Prostate gland (tissue), 2 donors: ENCODE data around the gene AGFG1. TPM values are rescaled to one million over a fixed set of nuclear protein-coding genes. Genes with fewer than 3 reads are reported as not detected.

ENCODE experiments used
- DNase-seq: peaks from one replicate; pipeline ENCODE4 v3.0.0-alpha.2; 2019; ENCODE audit warnings: low spot score
- H3K27ac ChIP-seq, 2 donors: fragments of 200-600 bp; sonication (generic); 2 replicates each; pipeline ENCODE4 v1.5.1; 2017 to 2019
- H3K27me3 ChIP-seq: fragments of 200-600 bp; sonication (generic); replicated peaks from 2 replicates; pipeline ENCODE4 v1.5.1; 2019; ENCODE audit not compliant: insufficient read depth
- H3K36me3 ChIP-seq, 2 donors: fragments of 200-600 bp; sonication (generic); 1 replicate in 1 of 2; 2 replicates in 1 of 2; pipeline versions ENCODE4 v1.5.1 to v1.8.1; 2017 to 2019
- H3K4me1 ChIP-seq: fragments of 200-600 bp; sonication (generic); replicated peaks from 2 replicates; pipeline ENCODE4 v1.5.1; 2019
- H3K4me3 ChIP-seq, 2 donors: fragments of 200-600 bp; sonication (generic); 2 replicates each; pipeline ENCODE4 v1.5.1; 2017 to 2019
- H3K9me3 ChIP-seq: fragments of 200-600 bp; sonication (generic); 2 replicates; pipeline ENCODE4 v1.5.1; 2017
- CTCF ChIP-seq, 4 experiments: fragments of 200-600 bp in 2 of 4; fragments of 450-650 bp in 2 of 4; sonication (generic) in 2 of 4; IDR thresholded peaks; 1 replicate in 3 of 4; 2 replicates in 1 of 4; pipeline ENCODE4 v1.5.1; 2016 to 2019; ENCODE audit warnings: antibody characterized with exemption in 4 of 4, mild to moderate bottlenecking in 2 of 4, moderate library complexity in 2 of 4
- POLR2A ChIP-seq: fragments of 450-650 bp; IDR thresholded peaks from one replicate; pipeline ENCODE4 v1.6.1; 2016; ENCODE audit warnings: antibody characterized with exemption, mild to moderate bottlenecking
- POLR2AphosphoS5 ChIP-seq: sonication (generic); formaldehyde crosslinking; IDR thresholded peaks from one replicate; pipeline ENCODE4 v1.6.1; 2017; ENCODE audit warnings: antibody characterized with exemption
- WGBS: methylation state at CpG from one replicate; pipeline ENCODE4 v1.1.5; 2018; 5-methylcytosine and 5-hydroxymethylcytosine counted together
- intact Hi-C: fragments of 100-400 bp; cut with DNase I; formaldehyde crosslinking; loops from one replicate; pipeline ENCODE4 v1.14.2; 2022
- total RNA-seq, 2 donors: library from RNA; depleted of rRNA; stranded (reverse); fragments of >200 nt; gene quantifications; one replicate each; pipeline ENCODE4 v1.1.0, GENCODE V29; 2016

The AGFG1 gene
- 10 to 100 TPM; 40.3 to 73.7 TPM for total RNA-seq

GRCh38 chr2:227471924-227472264 lies at the start of gene AGFG1:
AGFG1 (plus strand) TSS chr2:227472156; CDS start chr2:227472422, 266 bp downstream.
- intact Hi-C loops, result loop anchor here (5.0 kb wide), 1 partner anchor 295 kb away; no protein-coding TSS in a partner anchor

DNA sequence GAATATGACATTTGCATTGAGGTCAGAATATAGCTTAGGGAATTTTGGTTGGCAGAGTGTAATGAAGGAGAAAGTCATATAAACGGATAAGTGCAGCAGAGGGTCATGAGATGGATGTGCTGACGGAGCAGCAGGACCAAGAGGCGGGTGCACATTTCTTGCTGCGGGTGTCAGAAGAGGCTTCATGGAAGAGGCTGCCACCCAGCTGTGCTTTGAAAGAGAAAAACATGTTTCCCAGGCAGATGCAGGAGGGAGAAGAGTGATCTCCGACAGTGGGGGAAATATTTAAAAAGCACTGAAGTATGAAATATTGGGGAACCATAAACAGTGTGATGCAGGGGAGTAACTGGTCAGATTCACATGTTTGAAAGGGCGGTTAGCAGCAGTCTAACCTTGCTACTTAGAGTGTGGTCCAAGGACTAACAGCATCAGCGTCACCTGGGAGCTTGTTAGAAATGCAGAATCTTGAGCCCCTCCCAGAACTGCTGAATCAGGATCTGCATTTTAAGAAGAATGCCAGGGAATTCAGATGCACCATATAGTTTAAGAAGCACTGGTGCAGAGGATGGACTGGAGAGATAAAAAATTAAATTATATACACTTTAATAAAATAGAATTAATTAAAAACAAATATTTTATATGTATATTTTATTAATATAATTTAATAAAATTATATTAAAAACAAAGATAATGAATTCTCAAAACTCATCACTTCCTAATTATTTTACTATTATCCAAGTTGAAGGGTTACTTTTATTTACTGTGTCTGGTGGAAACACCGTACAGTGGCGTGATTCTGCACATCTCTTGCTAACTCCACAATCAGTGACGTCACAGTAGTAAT lies 48.1 kb upstream of the AGFG1 start:
- no peak for DNase-seq
- no peaks in the 10 kb centered on the region for H3K4me1 ChIP-seq
- intact Hi-C loops, result no loop called here
- no peaks in the 10 kb centered on the region for H3K9me3 ChIP-seq
- TF ChIP-seq POLR2A (no peak), POLR2AphosphoS5 (no peak), CTCF (IDR thresholded peaks at IDR 0.05) (no peak)
- H3K4me3 ChIP-seq, result no peak overlapping the region
- WGBS, result 66% methylated on average over 10 of the region's 10 CpGs
- no peaks in the 10 kb centered on the region for H3K27me3 ChIP-seq
- H3K36me3 ChIP-seq, result no peaks in the 10 kb centered on the region
- H3K27ac ChIP-seq, result no peak overlapping the region

More at GRCh38 chr2:227471924-227472264, at the start of gene AGFG1:
- WGBS, result 1% methylated on average over 18 of the region's 28 CpGs
- H3K4me3 ChIP-seq, result peak within 1 kb of the TSS; percentile 92 to 93
- DNase-seq, result peak; percentile 78
- H3K27ac ChIP-seq, result peak within 1 kb of the TSS; percentile 74 to 81
- no peaks in the 10 kb centered on the region for H3K9me3 ChIP-seq
- no peaks in the 10 kb centered on the region for H3K27me3 ChIP-seq
- H3K36me3 ChIP-seq, result no peaks in the 10 kb centered on the region
- H3K4me1 ChIP-seq, result peaks cover 13% of the 10 kb centered on the region
- TF ChIP-seq POLR2AphosphoS5, result peak; percentile 72
- peak; percentile 94 to 97 (median 96) for TF ChIP-seq CTCF (IDR thresholded peaks at IDR 0.05)
- TF ChIP-seq POLR2A, result peak; percentile 67

- Histone ChIP-seq H3K4me1 (no peaks in the 10 kb centered on the region), H3K4me3 (no peak overlapping the region), H3K27me3 (no peaks in the 10 kb centered on the region), H3K27ac (no peak overlapping the region), H3K36me3 (no peaks in the 10 kb centered on the region), H3K9me3 (no peaks in the 10 kb centered on the region)
- WGBS, result 75% methylated on average over 8 of the region's 8 CpGs
- TF ChIP-seq POLR2A, result no peak
- no peak for TF ChIP-seq CTCF (IDR thresholded peaks at IDR 0.05)
- no peak for TF ChIP-seq POLR2AphosphoS5
- no peak for DNase-seq
- intact Hi-C loops, result no loop called here
Observed at GRCh38 chr2:227428731-227429285, 43.1 kb upstream of the AGFG1 start.

- intact Hi-C loops, result no loop called here
- H3K36me3 ChIP-seq, result no peaks in the 10 kb centered on the region
- no peaks in the 10 kb centered on the region for H3K9me3 ChIP-seq
- 83% methylated on average over 3 of the region's 3 CpGs for WGBS
- DNase-seq, result no peak
- H3K4me1 ChIP-seq, result no peaks in the 10 kb centered on the region
- TF ChIP-seq CTCF (IDR thresholded peaks at IDR 0.05) (no peak), POLR2A (no peak), POLR2AphosphoS5 (no peak)
- no peak overlapping the region for H3K4me3 ChIP-seq
- no peaks in the 10 kb centered on the region for H3K27me3 ChIP-seq
- no peak overlapping the region for H3K27ac ChIP-seq
Observed at GRCh38 chr2:227430639-227431038, 41.3 kb upstream of the AGFG1 start.

DNA sequence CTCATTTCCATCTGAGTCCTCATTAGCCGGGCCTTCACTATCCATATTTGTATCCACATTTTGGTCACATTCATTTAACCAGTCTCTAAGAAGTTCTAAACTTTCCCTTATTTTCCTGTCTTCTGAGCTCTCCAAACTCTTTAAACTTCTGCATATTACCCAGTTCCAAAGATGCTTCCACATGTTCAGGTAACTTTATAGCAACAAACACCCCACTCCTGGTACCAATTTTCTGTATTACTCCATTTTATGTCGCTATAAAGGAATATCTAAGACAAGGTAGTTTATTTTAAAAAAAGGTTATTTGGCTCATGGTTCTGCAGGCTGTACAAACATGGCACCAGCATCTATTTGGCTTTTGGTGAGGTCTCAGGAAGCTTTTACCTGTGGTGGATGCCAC lies 38.8 kb upstream of the AGFG1 start:
- H3K4me1 ChIP-seq, result no peaks in the 10 kb centered on the region
- TF ChIP-seq POLR2A (no peak), CTCF (IDR thresholded peaks at IDR 0.05) (no peak), POLR2AphosphoS5 (no peak)
- whole genome bisulfite sequencing, result 94% methylated on average over 2 of the region's 2 CpGs
- intact Hi-C loops, result no loop called here
- no peak overlapping the region for H3K4me3 ChIP-seq
- H3K36me3 ChIP-seq, result no peaks in the 10 kb centered on the region
- DNase-seq, result no peak
- no peak overlapping the region for H3K27ac ChIP-seq
- no peaks in the 10 kb centered on the region for H3K27me3 ChIP-seq
- no peaks in the 10 kb centered on the region for H3K9me3 ChIP-seq
